Measurements from ENCODE around the gene C11orf42.

Gene C11orf42

DNA sequence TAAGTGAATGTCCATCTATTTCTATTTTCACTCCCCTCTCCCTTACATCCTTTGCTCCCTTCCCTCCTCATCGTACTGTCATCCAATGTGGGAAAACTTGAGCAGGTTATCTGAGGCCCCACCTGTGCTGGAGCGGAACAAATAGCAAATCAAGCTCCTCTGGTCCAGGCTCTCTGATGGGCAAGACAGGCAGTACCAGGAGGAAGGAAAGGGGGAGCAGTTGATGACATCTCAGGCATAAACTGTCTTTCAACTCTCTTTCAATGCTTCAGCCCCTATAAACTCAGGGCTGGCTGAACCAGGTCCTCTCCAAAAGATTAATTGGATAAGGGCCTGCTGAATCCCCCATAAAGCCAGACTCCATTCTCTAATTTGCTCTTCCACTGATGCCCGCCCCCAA lies 52.8 kb downstream of the C11orf42 start:
- Histone ChIP-seq H3K27ac (ENCODE audit: low read depth, low read length) (no peak overlapping the region), H3K9me3 (ENCODE audit: control insufficient read depth, insufficient read depth, low read depth, low read length) (no peaks in the 10 kb centered on the region), H3K27me3 (ENCODE audit: control insufficient read depth, insufficient read depth, low read length) (peaks cover 80% of the 10 kb centered on the region), H3K4me1 (ENCODE audit: control insufficient read depth, insufficient read depth, low read length) (peaks cover 15% of the 10 kb centered on the region), H3K4me3 (ENCODE audit: low read depth, low read length) (no peak overlapping the region), H3K9ac (ENCODE audit: low read length) (no peak overlapping the region), H3K36me3 (ENCODE audit: control insufficient read depth, insufficient read depth, low read length) (no peaks in the 10 kb centered on the region)

DNA sequence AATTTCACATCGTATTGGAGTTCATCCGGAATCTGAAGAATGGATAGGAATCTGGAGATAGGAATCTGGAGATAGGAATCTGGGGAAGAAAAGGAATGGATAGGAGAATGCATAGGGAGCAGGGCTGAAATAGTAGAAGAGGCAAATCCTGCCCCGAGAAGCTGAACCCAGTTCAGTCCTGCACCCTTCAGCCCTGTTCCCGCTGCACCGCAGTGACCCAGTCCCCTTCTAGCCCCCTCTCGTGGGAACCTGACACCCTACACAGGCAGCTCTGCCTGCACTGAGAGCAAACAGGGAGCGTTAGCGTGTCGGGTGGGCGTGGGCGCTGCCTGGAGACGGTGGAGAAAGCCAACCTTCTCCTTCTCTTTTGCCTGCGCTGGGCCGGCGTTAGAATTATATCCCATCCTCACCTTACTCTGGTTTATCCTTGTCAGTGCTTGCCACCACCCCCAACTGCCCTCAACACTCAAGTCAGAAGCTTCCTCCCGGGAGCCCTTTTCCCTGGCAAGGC lies 53.3 kb downstream of the C11orf42 start:
- Histone ChIP-seq H3K9me3 (ENCODE audit: control insufficient read depth, insufficient read depth, low read depth, low read length) (no peaks in the 10 kb centered on the region), H3K27me3 (ENCODE audit: control insufficient read depth, insufficient read depth, low read length) (peaks cover 84% of the 10 kb centered on the region), H3K9ac (ENCODE audit: low read length) (no peak overlapping the region), H3K27ac (ENCODE audit: low read depth, low read length) (no peak overlapping the region), H3K4me1 (ENCODE audit: control insufficient read depth, insufficient read depth, low read length) (peaks cover 15% of the 10 kb centered on the region), H3K4me3 (ENCODE audit: low read depth, low read length) (peak overlapping the region; percentile 60), H3K36me3 (ENCODE audit: control insufficient read depth, insufficient read depth, low read length) (no peaks in the 10 kb centered on the region)

DNA sequence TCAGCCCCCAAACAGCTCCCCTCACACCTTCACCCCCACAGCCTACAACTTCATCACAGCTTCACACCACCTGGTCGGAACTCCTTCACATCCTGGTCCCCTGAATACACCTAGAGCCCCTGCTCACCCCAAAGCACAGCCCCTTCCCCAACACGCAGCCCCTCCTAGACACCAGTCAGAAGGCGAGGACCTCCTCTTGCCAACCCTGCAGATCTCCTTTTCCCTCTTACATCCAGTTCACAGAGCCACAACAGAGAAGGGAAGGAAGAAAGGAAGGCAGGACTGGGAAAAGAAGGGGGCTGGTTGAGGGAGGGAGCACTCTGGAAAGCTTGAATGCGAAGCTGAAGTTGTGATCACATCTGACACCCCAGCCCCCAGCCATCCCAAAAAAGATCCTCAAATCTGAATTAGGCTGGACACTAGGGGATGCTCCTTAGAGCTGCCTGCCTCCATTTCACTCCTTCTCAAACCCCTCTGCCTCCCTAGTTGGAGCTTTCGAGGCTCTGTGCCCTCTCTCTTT lies 54.9 kb downstream of the C11orf42 start:
- H3K9ac ChIP-seq (ENCODE audit: low read length), result no peak overlapping the region
- H3K27me3 ChIP-seq (ENCODE audit: control insufficient read depth, insufficient read depth, low read length), result peaks cover 88% of the 10 kb centered on the region
- no peaks in the 10 kb centered on the region for H3K36me3 ChIP-seq (ENCODE audit: control insufficient read depth, insufficient read depth, low read length)
- H3K4me1 ChIP-seq (ENCODE audit: control insufficient read depth, insufficient read depth, low read length), result peaks cover 15% of the 10 kb centered on the region
- H3K9me3 ChIP-seq (ENCODE audit: control insufficient read depth, insufficient read depth, low read depth, low read length), result no peaks in the 10 kb centered on the region
- peak overlapping the region; percentile 60 for H3K4me3 ChIP-seq (ENCODE audit: low read depth, low read length)
- no peak overlapping the region for H3K27ac ChIP-seq (ENCODE audit: low read depth, low read length)
